Loucy (cell line): Measurements from ENCODE around the gene DEPDC4.

ENCODE experiments used
- CTCF ChIP-seq: fragments of 200-600 bp; sonication (generic); conservative IDR thresholded peaks from 2 replicates; pipeline ENCODE4 v1.5.1; 2014; ENCODE audit warnings: mild to moderate bottlenecking, antibody characterized with exemption, low read length
- EZH2phosphoT487 ChIP-seq: fragments of 200-600 bp; IDR thresholded peaks from 2 replicates; pipeline ENCODE4 v1.6.1; 2018; ENCODE audit warnings: antibody characterized with exemption, mild to moderate bottlenecking, moderate library complexity, borderline replicate concordance

- TF ChIP-seq CTCF (no peak), EZH2phosphoT487 (no peak)
These were observed 37.0 kb upstream of the DEPDC4 start for GRCh38 chr12:100303831-100304230.
